GM12892 (cell line): ENCODE measurements around the gene SLC13A3.

Experiments used
- POLR2AphosphoS5 ChIP-seq: IDR thresholded peaks from 2 replicates; pipeline ENCODE4 v1.6.1; 2011; ENCODE audit warnings: low read depth, low read length, control low read depth
- TAF1 ChIP-seq: IDR thresholded peaks from 2 replicates; pipeline ENCODE4 v1.6.1; 2011; ENCODE audit warnings: low read depth, mild to moderate bottlenecking, control low read depth, low read length, borderline replicate concordance

DNA sequence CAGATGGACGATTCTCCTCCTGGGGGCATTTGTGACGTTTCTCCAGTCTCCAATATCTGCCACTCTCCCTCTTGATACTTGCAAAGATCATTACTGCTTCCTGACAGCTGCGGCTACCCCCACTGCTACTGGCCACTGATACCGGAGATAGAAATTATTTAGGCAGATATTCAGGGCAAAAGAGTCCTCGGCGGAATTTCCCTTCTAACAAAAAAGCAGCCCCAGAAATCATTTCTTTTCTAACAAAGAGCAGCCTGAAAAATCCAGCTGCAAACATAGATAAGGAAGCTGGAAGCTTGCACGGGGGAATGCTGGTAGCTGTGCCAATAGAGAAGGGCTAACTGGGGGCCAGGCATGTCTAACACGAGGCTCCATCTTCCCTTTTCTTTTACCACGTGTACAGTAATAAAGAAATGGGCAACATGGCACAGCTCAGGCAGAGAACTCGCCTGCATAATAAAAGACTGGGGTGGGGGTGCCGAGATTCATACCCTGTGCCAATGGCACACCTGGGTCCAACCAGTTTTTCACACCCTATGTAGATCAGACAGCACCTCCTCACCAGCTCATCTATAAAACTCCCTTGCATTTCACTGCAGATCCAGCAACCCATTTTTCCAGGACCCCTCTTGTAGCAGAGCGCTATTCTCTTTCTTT is 31.9 kb upstream of the SLC13A3 start:
- no peak for TF ChIP-seq POLR2AphosphoS5
- no peak for TF ChIP-seq TAF1
